HCT116 (cell line): ENCODE data around the gene MLH3. TPM values are rescaled to one million over a fixed set of nuclear protein-coding genes. Genes with fewer than 3 reads are reported as not detected.

Source experiments
- ATAC-seq: fragments of 200-7000 bp; cut with Tn5 transposase; 2 replicates; pipeline ENCODE4 v1.9.1; 2020; ENCODE audit warnings: mild to moderate bottlenecking, moderate library complexity
- BruUV-seq: library from RNA; stranded (reverse); fragments of 400-500 nt; replicated peaks from 2 replicates; lab custom pipeline; 2021; lab: Mats Ljungman, UMichigan
- CTCF ChIA-PET: fragments of 300-600 bp; sonication (Branson Sonifier 250); formaldehyde crosslinking; loops from one replicate; lab custom pipeline; 2021; ENCODE audit warnings: antibody characterized with exemption; lab: Charles Lee
- POLR2A ChIA-PET: fragments of 300-600, 350-600 bp; sonication (Branson Sonifier 250); formaldehyde crosslinking; loops from one replicate; lab custom pipeline; 2021; ENCODE audit warnings: antibody characterized with exemption; lab: Charles Lee
- RAD21 ChIA-PET, 2 experiments: fragments of 300-600 bp; sonication (Branson Sonifier 250); formaldehyde crosslinking; loops; one replicate each; lab custom pipeline; 2023; ENCODE audit warnings: low total read pairs in 2 of 2; ENCODE audit not compliant: uncharacterized antibody in 2 of 2, unreplicated experiment in 2 of 2, low non-redundant PET in 1 of 2; lab: Charles Lee
- DNase-seq: peaks from one replicate; pipeline ENCODE4 v3.0.0-alpha.2; 2010; ENCODE audit warnings: low read depth, low spot score
- H2AFZ ChIP-seq: fragments of 200-600 bp; shearing (Covaris generic), sonication (generic); 2 replicates; pipeline ENCODE4 v1.6.1; 2017; ENCODE audit warnings: low read depth, mixed run types, mixed read lengths, antibody characterized with exemption, low read length; ENCODE audit not compliant: poor library complexity, severe bottlenecking
- H3K27ac ChIP-seq: 2 replicates; pipeline ENCODE4 v1.5.1; 2012; ENCODE audit warnings: low read depth, low read length
- H3K27me3 ChIP-seq: fragments of 200-600 bp; sonication (generic); 2 replicates; pipeline ENCODE4 v1.6.1; 2016; ENCODE audit warnings: mixed run types, low read length, mixed read lengths; ENCODE audit not compliant: insufficient read depth
- H3K36me3 ChIP-seq, 2 experiments: fragments of 200-500 bp in 1 of 2; fragments of 200-600 bp in 1 of 2; sonication (Bioruptor generic) in 1 of 2; sonication (generic) in 1 of 2; 2 replicates each; pipeline versions ENCODE4 v1.5.1 to v1.6.1; 2014 to 2016; ENCODE audit warnings: low read length in 2 of 2, inconsistent platforms in 1 of 2, mixed read lengths in 1 of 2, mixed run types in 1 of 2; ENCODE audit not compliant: insufficient read depth in 2 of 2, control insufficient read depth in 1 of 2
- H3K4me1 ChIP-seq, 2 experiments: fragments of 200-600 bp in 1 of 2; sonication (generic) in 1 of 2; 2 replicates each; pipeline versions ENCODE4 v1.5.1 to v1.6.1; 2012 to 2017; ENCODE audit warnings: low read length in 2 of 2, inconsistent platforms in 1 of 2, mild to moderate bottlenecking in 1 of 2, mixed read lengths in 1 of 2, mixed run types in 1 of 2, moderate library complexity in 1 of 2; ENCODE audit not compliant: insufficient read depth in 2 of 2, control insufficient read depth in 1 of 2
- H3K4me2 ChIP-seq: fragments of 200-600 bp; sonication (generic); 2 replicates; pipeline ENCODE4 v1.6.1; 2017; ENCODE audit warnings: mixed run types, low read length, mixed read lengths
- H3K4me3 ChIP-seq, 2 experiments: fragments of 200-600 bp in 1 of 2; sonication (generic) in 1 of 2; replicated peaks in 1 of 2; 2 replicates each; pipeline ENCODE4 v1.5.1; 2011 to 2016; ENCODE audit warnings: low read length in 2 of 2, control low read depth in 1 of 2, low read depth in 1 of 2, mild to moderate bottlenecking in 1 of 2, mixed read lengths in 1 of 2, mixed run types in 1 of 2
- H3K79me2 ChIP-seq: fragments of 200-600 bp; sonication (generic); 2 replicates; pipeline ENCODE4 v1.6.1; 2017; ENCODE audit warnings: mild to moderate bottlenecking, mixed run types, low read length, moderate library complexity, mixed read lengths; ENCODE audit not compliant: insufficient read depth
- H3K9ac ChIP-seq: fragments of 200-600 bp; sonication (generic); 2 replicates; pipeline ENCODE4 v1.6.1; 2016; ENCODE audit warnings: low read length, mixed read lengths
- H3K9me2 ChIP-seq: fragments of 200-600 bp; sonication (generic), shearing (Covaris generic); 2 replicates; pipeline ENCODE4 v1.6.1; 2017; ENCODE audit warnings: mixed run types, mild to moderate bottlenecking, moderate library complexity; ENCODE audit not compliant: insufficient read depth
- H3K9me3 ChIP-seq, 2 experiments: fragments of 200-500 bp in 1 of 2; fragments of 200-600 bp in 1 of 2; sonication (Bioruptor generic) in 1 of 2; sonication (generic) in 1 of 2; 2 replicates each; pipeline ENCODE4 v1.6.1; 2014 to 2017; ENCODE audit warnings: low read length in 2 of 2, mixed read lengths in 2 of 2, inconsistent platforms in 1 of 2, low read depth in 1 of 2, mild to moderate bottlenecking in 1 of 2, mixed run types in 1 of 2, moderate library complexity in 1 of 2; ENCODE audit not compliant: control insufficient read depth in 1 of 2, insufficient read depth in 1 of 2
- H4K20me1 ChIP-seq: fragments of 200-600 bp; sonication (generic), shearing (Covaris generic); 2 replicates; pipeline ENCODE4 v1.6.1; 2017; ENCODE audit warnings: mixed run types, mild to moderate bottlenecking, moderate library complexity; ENCODE audit not compliant: insufficient read depth
- CBX3 ChIP-seq: IDR thresholded peaks from 2 replicates; pipeline ENCODE4 v1.6.1; 2012; ENCODE audit warnings: low read depth
- CEBPB ChIP-seq: IDR thresholded peaks from 2 replicates; pipeline ENCODE4 v1.6.1; 2012; ENCODE audit warnings: low read depth
- EGR1 ChIP-seq: IDR thresholded peaks from 2 replicates; pipeline ENCODE4 v1.6.1; 2012; ENCODE audit warnings: low read depth
- ELF1 ChIP-seq: IDR thresholded peaks from 2 replicates; pipeline ENCODE4 v1.6.1; 2012; ENCODE audit warnings: low read depth, borderline replicate concordance
- EZH2 ChIP-seq: fragments of 200-600 bp; sonication (generic); IDR thresholded peaks from 2 replicates; pipeline ENCODE4 v1.6.1; 2017; ENCODE audit warnings: antibody characterized with exemption, mixed run types
- FOSL1 ChIP-seq: IDR thresholded peaks from 2 replicates; pipeline ENCODE4 v1.6.1; 2012; ENCODE audit warnings: low read depth
- POLR2AphosphoS5 ChIP-seq: IDR thresholded peaks from 2 replicates; pipeline ENCODE4 v1.6.1; 2011; ENCODE audit warnings: mild to moderate bottlenecking, low read depth, low read length, moderate library complexity
- RAD21 ChIP-seq: IDR thresholded peaks from 2 replicates; pipeline ENCODE4 v1.6.1; 2012; ENCODE audit warnings: low read depth, mild to moderate bottlenecking
- REST ChIP-seq: IDR thresholded peaks from 2 replicates; pipeline ENCODE4 v1.6.1; 2012; ENCODE audit warnings: low read depth
- SIN3A ChIP-seq: IDR thresholded peaks from 2 replicates; pipeline ENCODE4 v1.6.1; 2012; ENCODE audit warnings: low read depth
- SP1 ChIP-seq: IDR thresholded peaks from 2 replicates; pipeline ENCODE4 v1.6.1; 2012; ENCODE audit warnings: low read depth
- SRF ChIP-seq: IDR thresholded peaks from 2 replicates; pipeline ENCODE4 v1.6.1; 2012; ENCODE audit warnings: low read depth
- TCF7L2 ChIP-seq: IDR thresholded peaks from 2 replicates; pipeline ENCODE4 v1.7.0; 2011; ENCODE audit warnings: borderline replicate concordance, inconsistent platforms; ENCODE audit not compliant: insufficient read depth, insufficient read length; ENCODE audit errors: extremely low read depth
- YY1 ChIP-seq: IDR thresholded peaks from 2 replicates; pipeline ENCODE4 v1.6.1; 2011; ENCODE audit warnings: low read length, low read depth, moderate library complexity, mild to moderate bottlenecking; ENCODE audit not compliant: insufficient replicate concordance; ENCODE audit errors: extremely low read depth
- ZBTB33 ChIP-seq: IDR thresholded peaks from 2 replicates; pipeline ENCODE4 v1.6.1; 2011; ENCODE audit warnings: mild to moderate bottlenecking, low read length, moderate library complexity; ENCODE audit not compliant: insufficient replicate concordance; ENCODE audit errors: extremely low read depth
- ZFX ChIP-seq: fragments of 450-650 bp; IDR thresholded peaks from 2 replicates; pipeline ENCODE4 v1.6.1; 2017
- ZNF274 ChIP-seq: fragments of 200-500 bp; sonication (Bioruptor generic); IDR thresholded peaks from 2 replicates; pipeline ENCODE4 v1.6.1; 2014; ENCODE audit warnings: mild to moderate bottlenecking, low read depth, low read length, inconsistent platforms
- intact Hi-C: fragments of 100-400 bp; cut with micrococcal nuclease; formaldehyde crosslinking; loops from 2 replicates; pipeline ENCODE4 v1.10.0; 2022
- total RNA-seq: library from RNA; stranded (reverse); gene quantifications from one replicate; pipeline ENCODE4 v1.2.1, GENCODE V29; 2021; ENCODE audit not compliant: unreplicated experiment
- TF ChIP-seq, protein P1 (sequence below): IDR thresholded peaks from 2 replicates; pipeline ENCODE4 v1.6.1; 2012

MLH3 gene
- total RNA-seq, 1 experiment from 2014 or later: 14.7 TPM

DNA sequence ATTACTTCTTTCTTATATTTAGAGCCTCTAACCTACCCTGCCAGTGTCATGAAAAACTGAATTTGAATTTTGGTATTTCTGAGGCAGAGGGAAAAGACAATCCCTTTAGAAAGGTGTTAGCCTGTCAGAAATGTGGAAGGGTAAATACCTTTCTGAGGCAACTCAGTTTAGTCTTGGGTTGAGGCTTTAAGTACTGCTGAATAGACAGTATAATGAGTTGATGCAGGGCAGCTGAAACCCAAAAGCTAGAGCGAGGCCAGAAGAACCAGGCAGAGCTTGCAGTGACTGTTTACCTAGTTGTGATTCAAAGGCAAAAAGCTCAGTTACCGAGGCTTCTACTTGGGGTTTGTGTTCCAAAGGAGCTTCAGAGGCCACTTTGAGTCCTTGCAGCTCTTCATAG is 36.9 kb upstream of the MLH3 start:
- TF ChIP-seq RAD21: no peak
- TF ChIP-seq POLR2AphosphoS5: no peak
- TF ChIP-seq YY1: no peak
- TF ChIP-seq CEBPB: no peak
- TF ChIP-seq, protein P1, sequence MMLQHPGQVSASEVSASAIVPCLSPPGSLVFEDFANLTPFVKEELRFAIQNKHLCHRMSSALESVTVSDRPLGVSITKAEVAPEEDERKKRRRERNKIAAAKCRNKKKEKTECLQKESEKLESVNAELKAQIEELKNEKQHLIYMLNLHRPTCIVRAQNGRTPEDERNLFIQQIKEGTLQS: no peak
- no peak for TF ChIP-seq EZH2
- no peak for TF ChIP-seq TCF7L2
- TF ChIP-seq ZBTB33: no peak
- TF ChIP-seq EGR1: no peak
- no peak for TF ChIP-seq ZNF274
- TF ChIP-seq REST: no peak
- no peak for TF ChIP-seq SIN3A
- no peak for TF ChIP-seq SRF
- no peak for TF ChIP-seq ZFX
- TF ChIP-seq CBX3: no peak
- no peak for TF ChIP-seq ELF1
- no peak for TF ChIP-seq SP1
- TF ChIP-seq FOSL1: no peak
- Histone ChIP-seq H3K4me1 (no peaks in the 10 kb centered on the region), H3K4me2 (no peak overlapping the region), H3K27me3 (no peaks in the 10 kb centered on the region), H3K4me3 (no peak overlapping the region), H3K27ac (no peak overlapping the region), H2AFZ (no peak overlapping the region), H3K9me2 (no peaks in the 10 kb centered on the region), H3K9me3 (no peaks in the 10 kb centered on the region), H3K9ac (no peak overlapping the region), H4K20me1 (no peaks in the 10 kb centered on the region), H3K79me2 (no peaks in the 10 kb centered on the region), H3K36me3 (peaks cover 20 to 36% of the 10 kb centered on the region in 2 experiments; a peak in 3 of 4 replicates)
- POLR2A ChIA-PET: no interaction called here
- RAD21 ChIA-PET: interaction anchor here (0.9 to 1.6 kb wide), 3 partner anchors 65 to 227 kb away, joined by 3 to 5 read pairs (median 4); no protein-coding TSS in a partner anchor
- ATAC-seq: peak; percentile 25; the same call in 1 of the 2 replicates
- no peak for DNase-seq
- intact Hi-C loops: loop anchor here (1.0 kb wide), 3 partner anchors 142 to 227 kb away; no protein-coding TSS in a partner anchor
- CTCF ChIA-PET: interaction anchor here (1.1 to 4.4 kb wide), 8 partner anchors 20 to 228 kb away, joined by 3 to 27 read pairs (median 4); partner anchors contain the start of gene RPS6KL1
- no TSS peak for BruUV-seq
